Fibroblast of villous mesenchyme (primary cell): ENCODE data around the gene S100A4. TPM values are rescaled to one million over a fixed set of nuclear protein-coding genes. Genes with fewer than 3 reads are reported as not detected.
A peak's percentile ranks its signal among the peaks of the same experiment; 100 is the strongest.

Experiments used
- DNase-seq: peaks from one replicate; pipeline ENCODE4 v3.0.0-alpha.2; 2010; ENCODE audit warnings: low read depth
- H3K4me3 ChIP-seq: 2 replicates; pipeline ENCODE4 v1.5.1; 2011; ENCODE audit warnings: low read depth, mild to moderate bottlenecking, low read length
- total RNA-seq: library from RNA; depleted of rRNA; stranded (reverse); fragments of >200 nt; gene quantifications from 2 replicates; pipeline ENCODE4 v1.2.3, GENCODE V29; 2012
- TF ChIP-seq, protein P1 (sequence below): IDR thresholded peaks from 2 replicates; pipeline ENCODE4 v1.5.1; 2012; ENCODE audit warnings: low read depth, mild to moderate bottlenecking, low read length; ENCODE audit not compliant: insufficient read depth

S100A4 gene
- total RNA-seq, 1 donor, result 507 TPM

DNA sequence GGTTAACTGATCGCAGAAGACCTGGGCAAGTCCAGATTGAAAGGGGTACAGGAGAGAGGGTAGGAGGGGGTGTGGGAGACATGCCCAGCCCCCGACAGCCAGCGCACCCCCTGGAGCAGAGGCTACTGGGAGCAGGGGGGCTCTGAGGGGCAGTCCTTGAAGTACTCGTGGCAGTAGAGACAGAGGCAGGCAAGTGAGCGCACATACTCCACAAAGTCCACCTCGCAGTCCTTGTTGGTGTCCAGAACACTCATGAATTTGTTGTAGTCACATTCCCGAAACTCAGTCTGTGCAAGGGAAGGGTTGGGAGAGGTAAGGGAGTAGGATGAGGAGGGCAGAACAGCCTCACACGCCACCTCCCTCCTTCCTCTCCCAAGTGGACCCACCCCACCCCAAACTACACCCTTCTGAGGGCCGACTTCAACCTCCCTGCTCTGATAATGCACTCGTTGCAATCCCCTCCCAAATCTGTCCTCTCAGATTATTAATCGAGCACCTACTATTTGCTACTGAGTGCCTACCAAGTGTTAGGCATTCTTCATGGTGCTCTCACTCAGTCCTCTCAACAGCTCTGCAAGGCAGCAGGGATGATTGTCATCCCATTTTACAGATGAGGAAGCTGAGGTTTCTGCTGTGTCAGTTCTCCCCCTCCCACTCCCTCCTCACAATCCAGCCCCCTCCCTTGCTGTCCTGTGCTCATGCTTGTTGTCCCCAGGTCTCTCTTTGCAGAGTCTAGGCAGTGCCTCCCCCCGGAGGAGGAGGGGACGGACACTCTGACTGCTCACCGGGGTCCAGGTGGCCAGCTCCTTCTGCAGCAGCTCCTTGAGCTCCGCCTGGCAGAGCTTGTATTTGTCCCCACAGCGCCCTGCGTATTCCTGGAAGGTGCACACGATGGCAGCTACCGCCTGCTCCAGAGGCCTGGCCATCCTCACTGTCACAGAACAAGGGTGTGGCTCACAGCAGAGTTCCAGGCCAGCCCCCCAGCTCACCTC, 2.2 kb upstream of the S100A4 start:
- DNase-seq, result peak; percentile 40
- H3K4me3 ChIP-seq, result no peak overlapping the region
- TF ChIP-seq, protein P1, sequence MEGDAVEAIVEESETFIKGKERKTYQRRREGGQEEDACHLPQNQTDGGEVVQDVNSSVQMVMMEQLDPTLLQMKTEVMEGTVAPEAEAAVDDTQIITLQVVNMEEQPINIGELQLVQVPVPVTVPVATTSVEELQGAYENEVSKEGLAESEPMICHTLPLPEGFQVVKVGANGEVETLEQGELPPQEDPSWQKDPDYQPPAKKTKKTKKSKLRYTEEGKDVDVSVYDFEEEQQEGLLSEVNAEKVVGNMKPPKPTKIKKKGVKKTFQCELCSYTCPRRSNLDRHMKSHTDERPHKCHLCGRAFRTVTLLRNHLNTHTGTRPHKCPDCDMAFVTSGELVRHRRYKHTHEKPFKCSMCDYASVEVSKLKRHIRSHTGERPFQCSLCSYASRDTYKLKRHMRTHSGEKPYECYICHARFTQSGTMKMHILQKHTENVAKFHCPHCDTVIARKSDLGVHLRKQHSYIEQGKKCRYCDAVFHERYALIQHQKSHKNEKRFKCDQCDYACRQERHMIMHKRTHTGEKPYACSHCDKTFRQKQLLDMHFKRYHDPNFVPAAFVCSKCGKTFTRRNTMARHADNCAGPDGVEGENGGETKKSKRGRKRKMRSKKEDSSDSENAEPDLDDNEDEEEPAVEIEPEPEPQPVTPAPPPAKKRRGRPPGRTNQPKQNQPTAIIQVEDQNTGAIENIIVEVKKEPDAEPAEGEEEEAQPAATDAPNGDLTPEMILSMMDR, result no peak

DNA sequence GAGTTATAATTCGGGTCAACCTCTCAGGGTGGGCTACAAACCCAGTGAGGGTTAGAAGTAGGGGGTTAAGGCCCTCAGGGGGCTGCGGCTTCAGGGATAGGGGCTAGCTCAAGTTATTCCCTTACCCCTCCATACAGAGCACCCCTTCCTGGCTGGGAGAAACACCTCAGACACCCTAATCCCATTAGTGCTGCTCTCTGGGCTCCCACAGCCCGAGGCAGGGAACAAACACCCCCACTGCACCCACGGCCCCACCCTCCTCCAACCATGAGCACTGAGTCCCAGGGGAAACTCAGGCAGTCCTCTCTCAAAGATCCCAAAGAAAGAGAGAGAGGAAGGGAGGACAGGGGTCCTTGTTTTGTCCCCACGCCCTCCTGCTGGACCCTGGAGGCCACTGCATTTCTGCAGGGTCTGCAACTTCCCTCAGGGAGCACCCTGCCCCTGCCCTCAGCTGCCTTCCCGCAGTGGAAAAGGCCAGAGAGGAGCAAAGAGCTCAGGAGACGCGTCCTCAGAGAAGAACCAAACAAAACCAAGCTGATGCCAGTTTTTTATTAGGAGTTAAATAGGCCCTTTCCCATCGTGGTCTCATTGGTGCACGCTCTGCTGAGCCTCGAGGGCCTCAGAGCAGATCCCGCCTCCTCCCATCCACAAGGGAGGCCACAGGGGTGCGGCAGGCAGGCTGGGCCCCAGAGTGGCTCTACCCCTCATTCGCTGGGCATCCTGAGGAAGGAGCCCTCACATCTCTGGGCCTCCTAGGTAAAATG, 1.4 kb upstream of the S100A4 start:
- TF ChIP-seq, protein P1, result no peak
- H3K4me3 ChIP-seq, result no peak overlapping the region
- DNase-seq, result peak; percentile 32

DNA sequence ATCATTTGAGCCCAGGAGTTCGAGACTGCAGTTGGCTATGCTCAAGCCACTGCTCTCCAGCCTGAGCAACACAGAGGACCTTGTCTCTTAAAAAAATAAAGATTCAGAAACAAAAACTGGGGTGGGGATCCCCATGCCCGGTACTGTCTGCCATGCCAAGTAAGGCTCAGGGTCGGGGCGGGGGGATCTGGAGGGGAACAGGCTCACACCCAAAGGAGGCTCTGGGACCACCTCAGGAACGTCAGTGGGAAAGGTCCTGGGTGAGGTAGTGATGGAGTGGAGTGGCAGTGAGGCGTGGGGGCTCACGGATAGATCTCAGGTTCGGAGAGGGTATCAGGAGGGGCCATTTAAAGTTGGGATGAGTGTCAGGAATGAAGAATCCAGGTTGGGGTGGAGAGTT, 765 bp upstream of the S100A4 start:
- no peak for DNase-seq
- TF ChIP-seq, protein P1, result no peak
- peak overlapping the region; percentile 61 for H3K4me3 ChIP-seq

DNA sequence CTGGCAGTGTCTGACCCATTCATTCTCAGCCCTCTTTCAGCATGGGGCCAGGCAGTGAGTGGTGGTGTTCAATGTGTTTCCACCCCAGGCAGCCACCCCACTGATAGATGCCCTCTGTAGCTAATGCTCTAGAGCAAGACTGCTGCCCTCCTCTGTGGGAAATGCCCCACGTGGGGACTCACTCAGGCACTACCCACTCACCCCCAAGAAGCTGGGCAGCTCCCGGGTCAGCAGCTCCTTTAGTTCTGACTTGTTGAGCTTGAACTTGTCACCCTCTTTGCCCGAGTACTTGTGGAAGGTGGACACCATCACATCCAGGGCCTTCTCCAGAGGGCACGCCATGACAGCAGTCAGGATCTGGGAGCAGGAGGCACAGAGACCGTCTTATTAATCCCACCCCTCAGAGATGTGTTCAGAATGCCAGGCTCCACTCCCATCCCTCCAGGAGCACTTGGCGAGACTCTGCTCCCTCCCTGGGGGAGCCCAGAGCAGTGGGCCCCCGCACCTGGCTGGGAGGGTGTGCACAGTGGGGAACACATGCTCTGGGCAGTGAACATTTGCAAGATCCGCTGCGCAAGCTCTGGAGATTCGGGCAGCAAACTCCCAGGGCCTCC, 1.0 kb downstream of the S100A4 start:
- TF ChIP-seq, protein P1, result no peak
- peak overlapping the region; percentile 61 for H3K4me3 ChIP-seq
- no peak for DNase-seq

DNA sequence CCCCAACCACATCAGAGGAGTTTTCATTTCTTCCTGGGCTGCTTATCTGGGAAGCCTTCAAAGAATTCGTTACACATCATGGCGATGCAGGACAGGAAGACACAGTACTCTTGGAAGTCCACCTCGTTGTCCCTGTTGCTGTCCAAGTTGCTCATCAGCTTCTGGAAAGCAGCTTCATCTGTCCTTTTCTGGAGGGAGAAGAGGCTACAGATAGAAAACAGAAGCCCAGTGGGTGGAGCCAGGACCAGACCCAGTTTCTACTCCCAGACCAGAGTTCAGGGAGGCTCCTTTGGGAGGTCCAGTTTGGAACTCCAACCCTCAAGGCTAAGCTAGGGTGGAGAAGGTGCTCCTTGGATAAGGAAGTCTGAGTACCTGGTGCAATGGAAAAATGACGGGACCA, 1.9 kb downstream of the S100A4 start:
- no peak for DNase-seq
- peak overlapping the region; percentile 61 for H3K4me3 ChIP-seq
- TF ChIP-seq, protein P1, result no peak

- TF ChIP-seq, protein P1, result no peak
- peak overlapping the region; percentile 61 for H3K4me3 ChIP-seq
- no peak for DNase-seq
Measured at GRCh38 chr1:153542956-153543711, 2.5 kb downstream of the S100A4 start.
